ENCODE data around the gene COL4A1. TPM values are rescaled to one million over a fixed set of nuclear protein-coding genes. Genes with fewer than 3 reads are reported as not detected.

COL4A1 gene
- total and polyA plus RNA-seq, 2 donors from 2014 or later, result 53.0 to 218 TPM

GRCh38 chr13:110262508-110263291 lies 44.3 kb downstream of the COL4A1 start:
- H3K27me3 ChIP-seq (ENCODE audit: control insufficient read depth, insufficient read depth, low read length), result no peaks in the 10 kb centered on the region
- DNase-seq, result peak in 3 of 5 donors; percentile 39 to 86 (median 64)
- no peaks in the 10 kb centered on the region for H3K9me3 ChIP-seq (ENCODE audit: control insufficient read depth in 2 of 3, insufficient read depth in 1 of 3, low read length in 3 of 3)
- H3K27ac ChIP-seq (ENCODE audit: low read depth in 2 of 2, low read length in 2 of 2), result peak overlapping the region; percentile 23 to 51
- H3K4me1 ChIP-seq (ENCODE audit: control insufficient read depth in 2 of 3, insufficient read depth in 2 of 3, low read depth in 1 of 3, low read length in 3 of 3), result peaks cover 15 to 27% (median 27%) of the 10 kb centered on the region in 3 donors
- H3K36me3 ChIP-seq (ENCODE audit: control insufficient read depth in 2 of 3, insufficient read depth in 3 of 3, low read length in 3 of 3), result no peaks in the 10 kb centered on the region
- FAIRE-seq, result no peak
- H3K4me3 ChIP-seq (ENCODE audit: low read length in 3 of 3), result peak overlapping the region in 1 of 3 donors; percentile 40
- H3K9ac ChIP-seq (ENCODE audit: low read length in 3 of 3), result peak overlapping the region in 1 of 3 donors; percentile 12
- TF ChIP-seq, protein P1, sequence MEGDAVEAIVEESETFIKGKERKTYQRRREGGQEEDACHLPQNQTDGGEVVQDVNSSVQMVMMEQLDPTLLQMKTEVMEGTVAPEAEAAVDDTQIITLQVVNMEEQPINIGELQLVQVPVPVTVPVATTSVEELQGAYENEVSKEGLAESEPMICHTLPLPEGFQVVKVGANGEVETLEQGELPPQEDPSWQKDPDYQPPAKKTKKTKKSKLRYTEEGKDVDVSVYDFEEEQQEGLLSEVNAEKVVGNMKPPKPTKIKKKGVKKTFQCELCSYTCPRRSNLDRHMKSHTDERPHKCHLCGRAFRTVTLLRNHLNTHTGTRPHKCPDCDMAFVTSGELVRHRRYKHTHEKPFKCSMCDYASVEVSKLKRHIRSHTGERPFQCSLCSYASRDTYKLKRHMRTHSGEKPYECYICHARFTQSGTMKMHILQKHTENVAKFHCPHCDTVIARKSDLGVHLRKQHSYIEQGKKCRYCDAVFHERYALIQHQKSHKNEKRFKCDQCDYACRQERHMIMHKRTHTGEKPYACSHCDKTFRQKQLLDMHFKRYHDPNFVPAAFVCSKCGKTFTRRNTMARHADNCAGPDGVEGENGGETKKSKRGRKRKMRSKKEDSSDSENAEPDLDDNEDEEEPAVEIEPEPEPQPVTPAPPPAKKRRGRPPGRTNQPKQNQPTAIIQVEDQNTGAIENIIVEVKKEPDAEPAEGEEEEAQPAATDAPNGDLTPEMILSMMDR (IDR thresholded peaks at IDR 0.05; ENCODE audit: borderline replicate concordance, extremely low read depth, insufficient read depth), result no peak
- intact Hi-C loops (cut with DNase I), result no loop called here

GRCh38 chr13:110262082-110262436 lies 44.9 kb downstream of the COL4A1 start:
- H3K27ac ChIP-seq (ENCODE audit: low read depth in 2 of 2, low read length in 2 of 2), result no peak overlapping the region

DNA sequence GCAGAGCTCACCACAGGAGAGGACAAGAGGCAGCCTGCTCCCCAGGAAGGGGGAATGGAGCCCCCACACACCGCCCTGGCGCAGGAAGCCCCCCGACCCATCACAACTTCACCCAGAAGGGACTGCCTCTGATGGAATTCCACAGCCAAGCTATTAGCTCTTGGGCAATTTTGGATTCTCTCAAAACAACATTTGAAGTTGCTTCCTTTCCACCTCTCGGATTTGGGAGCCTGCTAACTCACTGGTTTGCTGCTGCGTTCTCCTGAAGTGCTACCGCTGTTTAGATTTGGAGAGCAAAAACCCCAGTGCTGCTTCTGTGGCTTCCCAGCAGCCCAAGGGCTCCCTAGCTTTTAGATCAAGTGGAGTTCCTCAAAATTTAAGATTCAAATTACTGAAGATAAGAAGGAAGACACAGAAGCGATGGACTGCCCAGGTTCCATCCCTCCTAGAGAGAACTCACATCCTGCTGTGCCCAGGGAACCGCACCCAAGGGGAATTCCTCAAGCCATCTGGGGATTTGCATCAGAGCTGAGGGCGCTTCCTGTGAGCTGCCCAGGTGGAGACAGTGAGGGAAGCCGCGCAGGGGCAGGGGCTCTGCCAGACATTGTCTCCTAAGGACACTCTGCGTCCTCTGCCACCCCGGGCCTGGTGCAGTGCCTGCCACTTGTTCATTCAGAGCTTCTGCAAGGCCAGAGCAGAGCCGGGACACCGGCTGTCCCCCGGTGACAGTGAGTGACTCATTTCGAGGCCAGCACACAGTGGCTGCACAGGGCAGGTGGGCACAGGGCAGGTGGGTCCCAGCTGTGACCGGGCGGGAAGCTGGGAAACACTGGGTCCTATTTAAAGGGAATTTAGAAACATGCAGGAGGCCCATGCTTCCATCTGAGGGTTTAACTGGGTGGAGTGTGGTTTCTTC lies 45.5 kb downstream of the COL4A1 start:
- intact Hi-C loops (cut with DNase I), result no loop called here
- H3K27me3 ChIP-seq (ENCODE audit: control insufficient read depth, insufficient read depth, low read length), result no peaks in the 10 kb centered on the region
- peaks cover 0 to 1% (median 0%) of the 10 kb centered on the region in 3 donors for H3K9me3 ChIP-seq (ENCODE audit: control insufficient read depth in 2 of 3, insufficient read depth in 1 of 3, low read length in 3 of 3)
- H3K4me1 ChIP-seq (ENCODE audit: control insufficient read depth in 2 of 3, insufficient read depth in 2 of 3, low read depth in 1 of 3, low read length in 3 of 3), result peaks cover 15 to 28% (median 24%) of the 10 kb centered on the region in 3 donors
- no peak for DNase-seq
- H3K9ac ChIP-seq (ENCODE audit: low read length in 3 of 3), result no peak overlapping the region
- TF ChIP-seq, protein P1 (IDR thresholded peaks at IDR 0.05; ENCODE audit: borderline replicate concordance, extremely low read depth, insufficient read depth), result no peak
- no peak for FAIRE-seq
- no peaks in the 10 kb centered on the region for H3K36me3 ChIP-seq (ENCODE audit: control insufficient read depth in 2 of 3, insufficient read depth in 3 of 3, low read length in 3 of 3)
- H3K4me3 ChIP-seq (ENCODE audit: low read length in 3 of 3), result no peak overlapping the region
- no peak overlapping the region for H3K27ac ChIP-seq (ENCODE audit: low read depth in 2 of 2, low read length in 2 of 2)

More at GRCh38 chr13:110262082-110262436, 44.9 kb downstream of the COL4A1 start:
- Histone ChIP-seq H3K9ac (ENCODE audit: low read length in 3 of 3) (no peak overlapping the region), H3K9me3 (ENCODE audit: control insufficient read depth in 2 of 3, insufficient read depth in 1 of 3, low read length in 3 of 3) (peaks cover 0 to 1% (median 0%) of the 10 kb centered on the region in 3 donors), H3K36me3 (ENCODE audit: control insufficient read depth in 2 of 3, insufficient read depth in 3 of 3, low read length in 3 of 3) (no peaks in the 10 kb centered on the region), H3K4me3 (ENCODE audit: low read length in 3 of 3) (no peak overlapping the region), H3K27me3 (ENCODE audit: control insufficient read depth, insufficient read depth, low read length) (no peaks in the 10 kb centered on the region), H3K4me1 (ENCODE audit: control insufficient read depth in 2 of 3, insufficient read depth in 2 of 3, low read depth in 1 of 3, low read length in 3 of 3) (peaks cover 15 to 27% (median 27%) of the 10 kb centered on the region in 3 donors)
- intact Hi-C loops (cut with DNase I), result no loop called here
- TF ChIP-seq, protein P1 (IDR thresholded peaks at IDR 0.05; ENCODE audit: borderline replicate concordance, extremely low read depth, insufficient read depth), result no peak
- no peak for FAIRE-seq
- no peak for DNase-seq
